HG02885 (cell line): ENCODE results near the gene KMT2C.

Source experiments
- ATAC-seq: cut with Tn5 transposase; IDR thresholded peaks from one replicate; pipeline ENCODE4 v1.9.1; 2021; ENCODE audit warnings: mild to moderate bottlenecking; ENCODE audit not compliant: unreplicated experiment, poor library complexity

The KMT2C gene

GRCh38 chr7:152158801-152159587 is 276.8 kb downstream of the KMT2C start:
- ATAC-seq, result peak; percentile 92

- ATAC-seq, result no peak
Observed at GRCh38 chr7:152152267-152152666, 283.5 kb downstream of the KMT2C start.

- ATAC-seq, result no peak
Observed at GRCh38 chr7:152149363-152149762, 286.4 kb downstream of the KMT2C start.

GRCh38 chr7:152148706-152149105 is 287.1 kb downstream of the KMT2C start:
- no peak for ATAC-seq

- no peak for ATAC-seq
Observed at GRCh38 chr7:152145853-152146466, 289.8 kb downstream of the KMT2C start.

GRCh38 chr7:152144557-152145245 is 291.1 kb downstream of the KMT2C start:
- ATAC-seq, result no peak

GRCh38 chr7:152142976-152143595 is 292.7 kb downstream of the KMT2C start:
- no peak for ATAC-seq

GRCh38 chr7:152140560-152140959 is 295.2 kb downstream of the KMT2C start:
- ATAC-seq, result no peak

- no peak for ATAC-seq
Observed at GRCh38 chr7:152140067-152140466, 295.7 kb downstream of the KMT2C start.

GRCh38 chr7:152137476-152138025 is 298.3 kb downstream of the KMT2C start:
- ATAC-seq, result no peak

- ATAC-seq, result no peak
Observed at GRCh38 chr7:152136686-152137085, 299.1 kb downstream of the KMT2C start.

GRCh38 chr7:152133804-152134203 is 302.0 kb downstream of the KMT2C start:
- ATAC-seq, result no peak

- ATAC-seq, result no peak
Observed at GRCh38 chr7:152132812-152133211, 303.0 kb downstream of the KMT2C start.

GRCh38 chr7:152131981-152132494 is 303.8 kb downstream of the KMT2C start:
- no peak for ATAC-seq

GRCh38 chr7:152130658-152131590 is 304.9 kb downstream of the KMT2C start:
- ATAC-seq, result no peak

GRCh38 chr7:152129682-152130081 is 306.1 kb downstream of the KMT2C start:
- ATAC-seq, result no peak

- no peak for ATAC-seq
Observed at GRCh38 chr7:152128741-152129461, 306.9 kb downstream of the KMT2C start.

- ATAC-seq, result no peak
Observed at GRCh38 chr7:152128252-152128651, 307.6 kb downstream of the KMT2C start.

GRCh38 chr7:152127229-152127628 is 308.6 kb downstream of the KMT2C start:
- no peak for ATAC-seq
